ENCODE measurements around the gene PRAMEF14. TPM values are rescaled to one million over a fixed set of nuclear protein-coding genes. Genes with fewer than 3 reads are reported as not detected.
"Not testable (repeated sequence)": the region's sequence is repeated elsewhere in the genome, so short reads cannot be mapped to it uniquely, and the experiment has no call there.

Gene PRAMEF14
- total and polyA plus RNA-seq, 2 of the 4 experiments (the other 2 are of a cell fraction): not detected

DNA sequence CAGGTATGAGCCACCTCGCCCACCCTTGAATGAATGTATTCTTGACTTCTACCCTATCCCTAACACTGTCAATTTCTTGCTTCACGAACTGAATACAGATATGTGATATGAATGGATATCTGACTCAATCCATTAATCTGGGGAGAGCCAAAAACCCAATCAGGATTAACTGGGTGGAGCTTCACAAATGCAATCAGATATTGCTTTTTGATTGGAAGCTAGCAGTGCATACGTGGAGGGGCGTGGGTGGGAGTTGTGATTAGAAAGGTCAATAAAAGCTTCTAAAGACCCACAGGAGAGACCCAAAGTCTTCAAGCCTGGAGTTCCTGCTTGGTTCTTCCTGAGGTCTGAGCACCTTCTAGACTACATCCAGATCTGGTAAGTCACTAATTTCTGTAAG lies 31.7 kb downstream of the PRAMEF14 start, which contains the start of gene PRAMEF15:
Gene PRAMEF15, plus strand, starts transcription at position 301 of the 400 bp plus-strand sequence. CDS start 2,827 bp downstream, outside the sequence.
- H3K56ac ChIP-seq (ENCODE audit: extremely low read depth, insufficient read depth, low read length); BruUV-seq (replicated peaks); dilution Hi-C loops (cut with HindIII; ENCODE audit: low sequenced_read_pairs, unreplicated experiment); H2BK5ac ChIP-seq (ENCODE audit: low read depth, low read length, poor library complexity, severe bottlenecking); H2BK20ac ChIP-seq (ENCODE audit: low read depth, low read length); POLR2A ChIA-PET (ENCODE audit: unreplicated experiment); H3K9me1 ChIP-seq (ENCODE audit: insufficient read depth, low read length); H4K5ac ChIP-seq (ENCODE audit: low read depth, low read length); H3K36me3 ChIP-seq (ENCODE audit: control insufficient read depth, insufficient read depth, low read length); H3K23ac ChIP-seq (ENCODE audit: low read depth, low read length); H3K27me3 ChIP-seq (ENCODE audit: control insufficient read depth, insufficient read depth, low read length); H3K27ac ChIP-seq (ENCODE audit: insufficient read depth, low read length); H2AK9ac ChIP-seq (replicated peaks; ENCODE audit: low read depth, low read length, poor library complexity); H2AFZ ChIP-seq (replicated peaks; ENCODE audit: low read length, poor library complexity); H3K4ac ChIP-seq (ENCODE audit: low read depth, low read length); H3K9me3 ChIP-seq (ENCODE audit: control insufficient read depth, insufficient read depth, low read length); H3K4me2 ChIP-seq (ENCODE audit: low read depth, low read length); H2AK5ac ChIP-seq (ENCODE audit: low read depth, low read length); H3K18ac ChIP-seq (ENCODE audit: low read depth, low read length); H4K8ac ChIP-seq (ENCODE audit: low read depth in 2 of 2, low read length in 2 of 2); CTCF ChIA-PET; DNase-seq; intact Hi-C loops (cut with micrococcal nuclease); H3K14ac ChIP-seq (replicated peaks; ENCODE audit: low read depth, low read length); H2BK120ac ChIP-seq (ENCODE audit: low read depth, low read length); H3K4me1 ChIP-seq (ENCODE audit: control insufficient read depth, insufficient read depth, low read length); H3K4me3 ChIP-seq (ENCODE audit: insufficient read depth, low read depth, low read length); ATAC-seq (ENCODE audit: low read depth); H3K9ac ChIP-seq (ENCODE audit: low read depth, low read length); H4K20me1 ChIP-seq (ENCODE audit: insufficient read depth, low read length); H2BK15ac ChIP-seq (ENCODE audit: low read depth, low read length); H3K79me1 ChIP-seq (ENCODE audit: low read depth in 1 of 2, low read length in 2 of 2); H4K91ac ChIP-seq (ENCODE audit: insufficient read depth, low read depth, low read length); in situ Hi-C loops (cut with MboI; ENCODE audit: low sequenced_read_pairs): not testable (repeated sequence)
- whole genome bisulfite sequencing, 2 experiments (ENCODE audit: extremely low coverage in 2 of 2, insufficient read length in 1 of 2): no CpG with 5 or more reads among the region's 4 CpGs

DNA sequence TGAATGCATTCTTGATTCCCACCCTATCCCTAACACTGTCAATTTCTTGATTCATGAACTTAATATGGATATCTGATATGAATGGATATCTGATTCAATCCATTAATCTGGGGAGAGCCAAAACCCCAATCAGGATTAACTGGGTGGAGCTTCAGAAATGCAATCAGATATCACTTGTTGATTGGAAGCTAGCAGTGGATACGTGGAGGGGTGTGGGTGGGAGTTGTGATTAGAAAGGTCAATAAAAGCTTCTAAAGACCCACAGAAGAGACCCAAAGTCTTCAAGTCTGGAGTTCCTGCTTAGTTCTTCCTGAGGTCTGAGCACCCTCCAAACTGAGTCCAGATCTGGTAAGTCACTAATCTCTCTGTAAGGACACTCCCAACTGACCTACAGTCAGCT lies 43.7 kb downstream of the PRAMEF14 start, which contains the start of gene PRAMEF33:
Gene PRAMEF33, plus strand, starts transcription at position 301 of the 400 bp plus-strand sequence. CDS start 2,416 bp downstream, outside the sequence.
- not testable (repeated sequence) for BruUV-seq (replicated peaks); H3K36me3 ChIP-seq (ENCODE audit: control insufficient read depth, insufficient read depth, low read length)

More for the DNA sequence above, 43.7 kb downstream of the PRAMEF14 start, which contains the start of gene PRAMEF33:
- H3K14ac ChIP-seq (replicated peaks; ENCODE audit: low read depth, low read length); H3K9ac ChIP-seq (ENCODE audit: low read depth, low read length); in situ Hi-C loops (cut with MboI; ENCODE audit: low sequenced_read_pairs); H4K5ac ChIP-seq (ENCODE audit: low read depth, low read length); POLR2A ChIA-PET (ENCODE audit: unreplicated experiment); H3K4ac ChIP-seq (ENCODE audit: low read depth, low read length); H3K79me1 ChIP-seq (ENCODE audit: low read depth in 1 of 2, low read length in 2 of 2); H2BK5ac ChIP-seq (ENCODE audit: low read depth, low read length, poor library complexity, severe bottlenecking); H2AK9ac ChIP-seq (replicated peaks; ENCODE audit: low read depth, low read length, poor library complexity); H4K8ac ChIP-seq (ENCODE audit: low read depth in 2 of 2, low read length in 2 of 2); H2BK15ac ChIP-seq (ENCODE audit: low read depth, low read length); dilution Hi-C loops (cut with HindIII; ENCODE audit: low sequenced_read_pairs, unreplicated experiment); H3K4me3 ChIP-seq (ENCODE audit: insufficient read depth, low read depth, low read length); H3K18ac ChIP-seq (ENCODE audit: low read depth, low read length); H3K4me1 ChIP-seq (ENCODE audit: control insufficient read depth, insufficient read depth, low read length); H3K4me2 ChIP-seq (ENCODE audit: low read depth, low read length); H2AK5ac ChIP-seq (ENCODE audit: low read depth, low read length); H3K9me3 ChIP-seq (ENCODE audit: control insufficient read depth, insufficient read depth, low read length); H3K23ac ChIP-seq (ENCODE audit: low read depth, low read length); H3K56ac ChIP-seq (ENCODE audit: extremely low read depth, insufficient read depth, low read length); H2AFZ ChIP-seq (replicated peaks; ENCODE audit: low read length, poor library complexity); ATAC-seq (ENCODE audit: low read depth); H4K20me1 ChIP-seq (ENCODE audit: insufficient read depth, low read length); H2BK20ac ChIP-seq (ENCODE audit: low read depth, low read length); H2BK120ac ChIP-seq (ENCODE audit: low read depth, low read length); CTCF ChIA-PET; H4K91ac ChIP-seq (ENCODE audit: insufficient read depth, low read depth, low read length); H3K27me3 ChIP-seq (ENCODE audit: control insufficient read depth, insufficient read depth, low read length); intact Hi-C loops (cut with micrococcal nuclease); H3K27ac ChIP-seq (ENCODE audit: insufficient read depth, low read length); DNase-seq; H3K9me1 ChIP-seq (ENCODE audit: insufficient read depth, low read length): not testable (repeated sequence)
- no CpG with 5 or more reads among the region's 1 CpG for whole genome bisulfite sequencing, 2 experiments (ENCODE audit: extremely low coverage in 2 of 2, insufficient read length in 1 of 2)

Measured in IMR-90 (cell line).